GM12874 (cell line): ENCODE data around the gene CLCN2.

Source experiments
- TF ChIP-seq, protein P1 (sequence below): IDR thresholded peaks from 2 replicates; pipeline ENCODE4 v1.5.1; 2011; ENCODE audit warnings: low read depth, mild to moderate bottlenecking, control low read depth, low read length, moderate library complexity; ENCODE audit not compliant: insufficient read depth

CLCN2 gene

DNA sequence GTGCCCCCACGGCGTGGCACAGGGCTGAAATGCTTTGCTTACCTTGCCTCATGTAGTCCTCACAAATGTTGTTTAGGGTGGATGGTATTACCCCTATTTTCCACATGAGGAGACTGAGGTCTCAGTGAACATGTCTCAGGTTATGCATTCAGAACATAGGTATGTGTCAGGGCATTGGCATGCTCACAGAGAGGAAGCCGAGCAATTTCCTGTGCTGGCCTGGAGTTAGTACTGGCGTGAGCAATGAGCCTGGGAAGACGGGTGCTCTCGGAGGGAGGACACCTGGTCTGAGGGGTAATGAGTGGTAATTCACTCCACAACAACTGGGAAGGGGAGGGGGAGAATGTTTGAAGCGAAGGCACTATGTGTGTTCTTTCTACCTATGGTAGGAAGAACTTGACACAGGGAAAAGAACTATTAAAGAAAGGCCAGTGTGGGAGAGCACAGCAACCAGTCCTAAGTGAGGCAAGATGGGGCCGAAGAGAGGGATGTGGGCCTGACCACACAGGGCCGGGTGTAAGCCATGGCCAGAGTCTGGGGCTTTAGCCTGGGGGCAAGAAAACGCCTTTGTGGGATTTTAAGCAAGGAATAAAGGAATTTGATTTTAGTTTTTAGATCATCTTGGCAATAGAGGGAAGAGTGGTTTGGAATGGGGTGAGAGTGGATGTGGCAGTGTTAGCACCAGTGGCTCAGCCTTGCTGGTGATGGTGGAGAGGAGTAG lies 28.9 kb downstream of the CLCN2 start:
- TF ChIP-seq, protein P1, sequence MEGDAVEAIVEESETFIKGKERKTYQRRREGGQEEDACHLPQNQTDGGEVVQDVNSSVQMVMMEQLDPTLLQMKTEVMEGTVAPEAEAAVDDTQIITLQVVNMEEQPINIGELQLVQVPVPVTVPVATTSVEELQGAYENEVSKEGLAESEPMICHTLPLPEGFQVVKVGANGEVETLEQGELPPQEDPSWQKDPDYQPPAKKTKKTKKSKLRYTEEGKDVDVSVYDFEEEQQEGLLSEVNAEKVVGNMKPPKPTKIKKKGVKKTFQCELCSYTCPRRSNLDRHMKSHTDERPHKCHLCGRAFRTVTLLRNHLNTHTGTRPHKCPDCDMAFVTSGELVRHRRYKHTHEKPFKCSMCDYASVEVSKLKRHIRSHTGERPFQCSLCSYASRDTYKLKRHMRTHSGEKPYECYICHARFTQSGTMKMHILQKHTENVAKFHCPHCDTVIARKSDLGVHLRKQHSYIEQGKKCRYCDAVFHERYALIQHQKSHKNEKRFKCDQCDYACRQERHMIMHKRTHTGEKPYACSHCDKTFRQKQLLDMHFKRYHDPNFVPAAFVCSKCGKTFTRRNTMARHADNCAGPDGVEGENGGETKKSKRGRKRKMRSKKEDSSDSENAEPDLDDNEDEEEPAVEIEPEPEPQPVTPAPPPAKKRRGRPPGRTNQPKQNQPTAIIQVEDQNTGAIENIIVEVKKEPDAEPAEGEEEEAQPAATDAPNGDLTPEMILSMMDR, result no peak

DNA sequence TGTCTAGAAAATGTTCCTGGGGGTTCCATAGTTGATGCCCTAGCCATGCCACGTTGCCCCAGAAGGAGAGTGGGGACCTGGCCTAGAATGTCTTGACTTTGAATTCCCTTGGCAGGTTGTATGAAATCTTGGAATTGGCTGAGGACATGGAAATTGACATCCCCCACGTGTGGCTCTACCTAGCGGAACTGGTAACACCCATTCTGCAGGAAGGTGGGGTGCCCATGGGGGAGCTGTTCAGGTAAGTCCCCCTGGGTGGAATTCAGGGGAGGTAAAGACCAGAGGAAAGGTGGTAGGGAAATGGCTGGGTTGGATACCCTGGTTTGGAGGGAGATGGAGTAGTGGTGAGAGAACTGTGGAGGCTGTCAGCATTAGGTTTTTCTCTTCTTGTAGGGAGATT lies 32.9 kb downstream of the CLCN2 start:
- TF ChIP-seq, protein P1, result no peak

DNA sequence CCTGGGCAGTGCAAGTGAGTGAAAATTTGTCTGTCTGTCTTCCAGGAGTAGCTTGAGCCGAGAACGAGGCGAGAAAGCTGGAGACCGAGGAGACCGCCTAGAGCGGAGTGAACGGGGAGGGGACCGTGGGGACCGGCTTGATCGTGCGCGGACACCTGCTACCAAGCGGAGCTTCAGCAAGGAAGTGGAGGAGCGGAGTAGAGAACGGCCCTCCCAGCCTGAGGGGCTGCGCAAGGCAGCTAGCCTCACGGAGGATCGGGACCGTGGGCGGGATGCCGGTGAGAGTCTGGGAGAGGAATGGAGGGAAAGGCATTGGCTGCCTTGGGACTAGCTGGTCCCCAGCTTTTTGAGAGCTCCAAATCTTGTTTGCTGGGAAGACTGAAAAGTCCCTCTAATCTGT lies 34.2 kb downstream of the CLCN2 start:
- TF ChIP-seq, protein P1, result no peak

DNA sequence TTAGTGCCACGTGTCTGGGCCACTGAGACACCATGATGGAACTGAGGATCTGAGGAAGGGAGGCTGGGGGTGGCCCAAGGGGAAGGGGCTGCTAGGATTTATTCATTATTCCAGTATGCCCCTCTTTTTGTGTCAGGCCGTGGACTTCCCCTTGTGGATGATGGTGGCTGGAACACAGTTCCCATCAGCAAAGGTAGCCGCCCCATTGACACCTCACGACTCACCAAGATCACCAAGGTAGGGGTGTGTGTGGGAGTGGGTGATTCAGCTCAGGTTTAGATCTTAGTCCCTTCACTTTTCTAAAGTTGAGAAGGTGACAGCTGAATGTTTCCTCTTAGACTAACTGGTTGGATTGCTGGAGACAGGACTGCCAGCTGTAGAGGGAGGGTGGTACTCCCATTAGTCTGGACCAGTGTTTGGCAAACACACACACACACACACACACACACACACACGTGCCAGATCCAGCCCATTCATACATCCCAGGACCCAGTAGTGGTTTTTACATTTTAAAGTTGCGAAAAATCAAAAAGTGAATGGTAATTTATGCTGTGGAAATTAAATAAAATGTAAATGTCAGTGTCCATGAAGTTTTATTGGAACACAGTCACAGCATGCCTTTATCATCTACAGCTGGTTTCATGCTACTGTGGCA lies 35.6 kb downstream of the CLCN2 start:
- TF ChIP-seq, protein P1, result no peak

DNA sequence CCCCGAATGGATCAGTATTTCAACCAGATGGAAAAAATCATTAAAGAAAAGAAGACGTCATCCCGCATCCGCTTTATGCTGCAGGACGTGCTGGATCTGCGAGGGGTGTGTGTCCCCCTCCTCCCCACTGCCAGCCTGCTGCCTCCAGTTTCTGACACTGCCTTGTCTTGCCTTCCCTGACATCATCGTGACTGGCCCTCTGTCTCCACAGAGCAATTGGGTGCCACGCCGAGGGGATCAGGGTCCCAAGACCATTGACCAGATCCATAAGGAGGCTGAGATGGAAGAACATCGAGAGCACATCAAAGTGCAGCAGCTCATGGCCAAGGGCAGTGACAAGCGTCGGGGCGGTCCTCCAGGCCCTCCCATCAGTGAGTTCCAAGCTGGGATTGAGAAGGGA lies 36.1 kb downstream of the CLCN2 start:
- TF ChIP-seq, protein P1, result no peak

DNA sequence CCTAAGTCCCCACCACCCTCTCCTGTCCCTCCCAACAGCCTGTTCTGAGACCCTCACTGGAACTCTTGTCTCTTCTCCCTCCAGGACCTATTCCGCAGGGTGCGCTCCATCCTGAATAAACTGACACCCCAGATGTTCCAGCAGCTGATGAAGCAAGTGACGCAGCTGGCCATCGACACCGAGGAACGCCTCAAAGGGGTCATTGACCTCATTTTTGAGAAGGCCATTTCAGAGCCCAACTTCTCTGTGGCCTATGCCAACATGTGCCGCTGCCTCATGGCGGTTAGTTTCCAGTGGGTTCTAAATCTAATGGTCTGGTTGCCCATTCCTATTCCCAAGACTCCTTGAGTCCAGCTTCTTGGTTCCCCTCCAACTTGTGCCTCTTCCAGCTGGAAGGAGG lies 37.7 kb downstream of the CLCN2 start:
- TF ChIP-seq, protein P1, result no peak

DNA sequence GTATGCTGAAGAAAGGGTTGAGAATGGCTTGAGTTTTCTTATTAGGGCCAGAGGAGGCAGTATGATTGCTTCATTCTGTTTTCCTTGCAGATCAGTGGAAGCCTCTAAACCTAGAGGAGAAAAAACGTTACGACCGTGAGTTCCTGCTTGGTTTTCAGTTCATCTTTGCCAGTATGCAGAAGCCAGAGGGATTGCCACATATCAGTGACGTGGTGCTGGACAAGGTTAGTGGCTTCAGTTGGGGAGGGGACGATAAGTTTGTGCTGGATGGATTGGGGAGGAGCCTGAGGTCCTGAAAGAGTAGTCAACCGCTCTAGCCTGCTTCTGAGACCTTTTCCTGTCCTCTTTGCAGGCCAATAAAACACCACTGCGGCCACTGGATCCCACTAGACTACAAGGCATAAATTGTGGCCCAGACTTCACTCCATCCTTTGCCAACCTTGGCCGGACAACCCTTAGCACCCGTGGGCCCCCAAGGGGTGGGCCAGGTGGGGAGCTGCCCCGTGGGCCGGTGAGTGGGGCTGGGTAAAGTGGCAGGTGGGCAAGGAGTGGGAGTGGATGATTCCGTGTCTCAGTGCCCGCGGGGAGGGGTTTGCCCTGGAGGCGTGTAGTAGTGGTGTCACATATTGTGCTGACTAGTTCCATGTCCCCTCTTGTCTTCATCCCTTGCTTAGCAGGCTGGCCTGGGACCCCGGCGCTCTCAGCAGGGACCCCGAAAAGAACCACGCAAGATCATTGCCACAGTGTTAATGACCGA lies 38.5 kb downstream of the CLCN2 start:
- TF ChIP-seq, protein P1, result no peak
